NCI-H1105 treated with DMSO at 0.1 percent for 48 hours (cell line): ENCODE measurements around the gene PTPRT.

Experiments
- DNase-seq: peaks from one replicate; lab custom pipeline; 2025; lab: John Stamatoyannopoulos, UW

PTPRT gene

DNA sequence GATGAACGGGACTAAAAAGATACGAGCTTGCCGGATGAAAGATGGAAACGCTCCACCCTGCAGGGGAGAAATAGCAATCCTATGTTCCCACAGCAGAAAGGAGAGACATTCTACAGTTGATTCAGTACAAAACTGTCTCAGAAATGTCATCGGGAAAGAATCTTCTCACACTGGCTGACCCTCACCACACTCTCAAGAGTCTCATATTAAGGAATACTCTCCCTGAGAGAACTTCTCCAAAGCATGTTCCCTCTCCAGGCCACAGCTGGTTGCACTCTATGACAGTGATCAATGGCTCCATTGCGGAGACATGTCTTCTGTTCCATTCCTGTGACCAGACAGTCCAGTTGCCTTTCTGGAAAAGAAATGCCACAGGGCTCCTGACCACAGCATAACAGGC lies 813.6 kb downstream of the PTPRT start:
- no peak for DNase-seq

DNA sequence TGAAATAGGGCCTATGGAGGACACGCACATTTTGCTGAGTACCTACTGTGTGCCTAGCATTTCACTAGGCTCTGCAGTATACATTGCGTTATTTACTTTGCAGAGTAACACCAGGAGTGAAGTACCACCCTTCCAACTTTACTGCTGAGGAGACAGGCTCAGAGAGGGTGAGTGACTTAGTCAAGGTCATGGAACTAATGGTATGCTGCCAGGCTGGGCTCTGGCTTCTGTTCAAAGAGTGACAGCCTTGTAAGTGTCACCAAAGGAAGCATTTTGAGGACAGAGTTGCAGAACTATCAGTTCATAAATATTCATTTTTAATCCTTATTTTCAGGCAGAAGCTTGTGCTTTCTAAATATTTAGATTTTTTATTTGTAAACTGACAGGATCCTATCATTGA lies 816.7 kb downstream of the PTPRT start:
- no peak for DNase-seq

DNA sequence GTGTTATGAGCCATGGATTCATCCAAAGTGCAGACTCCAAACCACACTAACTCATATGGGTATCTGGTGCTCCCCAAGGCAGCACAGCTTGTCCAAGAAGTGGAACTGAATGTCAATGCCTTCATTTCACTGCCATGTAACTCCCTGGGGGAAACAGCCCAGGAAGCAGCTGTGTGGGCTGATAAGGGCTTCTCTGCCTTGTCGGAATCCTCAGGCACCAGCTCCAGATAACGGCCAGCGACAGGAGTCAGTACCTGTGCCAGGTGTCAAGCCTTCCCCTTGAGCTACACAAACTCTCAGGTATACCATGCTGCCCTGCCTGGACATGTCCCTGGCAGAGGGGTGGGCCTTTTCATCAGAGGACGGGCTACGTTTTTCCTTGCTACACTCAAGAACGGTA lies 819.6 kb downstream of the PTPRT start:
- peak; percentile 18 for DNase-seq

DNA sequence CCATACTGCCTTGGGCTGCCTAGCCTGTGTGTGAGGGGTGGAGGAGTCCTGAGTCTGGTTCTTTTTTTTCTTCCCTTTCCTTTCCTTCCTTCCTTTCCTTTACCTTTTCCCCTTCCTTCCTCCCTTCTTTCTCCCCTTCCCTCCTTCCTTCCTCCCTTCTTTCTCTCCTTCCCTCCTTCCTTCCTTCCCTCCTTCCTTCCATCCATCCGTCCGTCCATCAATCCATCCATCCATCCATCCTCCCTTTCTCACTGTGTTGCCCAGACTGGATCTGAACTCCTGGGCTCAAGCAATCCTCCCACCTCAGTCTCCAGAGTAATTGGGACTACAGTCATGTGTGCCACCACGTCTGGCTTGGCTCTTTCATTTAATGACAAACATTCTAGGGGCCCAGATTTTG lies 820.8 kb downstream of the PTPRT start:
- no peak for DNase-seq

DNA sequence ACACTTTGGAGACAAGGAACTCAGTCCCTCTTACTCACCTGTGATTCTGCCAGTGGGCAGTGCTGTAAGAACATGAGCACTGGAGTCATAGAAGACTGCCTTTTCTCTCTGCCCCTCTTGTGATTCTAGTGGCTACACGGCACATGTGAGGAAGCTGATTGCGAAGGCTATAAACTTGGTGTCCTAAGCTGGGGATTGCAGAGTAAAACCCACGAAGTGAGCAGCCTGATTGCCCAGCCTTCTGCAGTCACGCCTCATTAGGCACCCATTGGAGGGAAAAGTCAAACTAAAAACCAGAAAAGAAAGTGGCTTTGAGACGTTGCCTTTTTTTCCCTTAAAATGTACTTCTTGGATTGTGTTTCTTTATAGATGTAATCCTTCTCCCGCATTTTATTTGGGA lies 823.1 kb downstream of the PTPRT start:
- DNase-seq = peak; percentile 55

DNA sequence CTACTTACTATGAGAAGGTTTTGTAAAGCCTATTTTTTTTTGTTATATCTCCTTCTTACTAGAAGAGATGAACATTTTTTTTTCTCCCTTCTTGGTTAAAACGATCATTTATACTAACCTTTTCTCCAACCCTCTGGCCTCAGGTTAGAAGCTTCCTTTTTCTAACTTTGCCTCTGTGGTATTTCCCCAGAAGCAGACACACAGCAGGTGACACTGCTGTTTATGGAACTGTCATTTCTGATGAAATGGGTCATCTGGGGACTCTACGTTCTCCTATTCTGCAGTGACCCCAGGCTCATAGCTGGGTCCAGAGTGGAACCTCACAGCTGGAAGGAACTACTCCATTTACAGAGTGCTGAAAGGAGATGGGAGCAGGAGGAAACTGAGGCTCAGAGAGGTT lies 825.3 kb downstream of the PTPRT start:
- DNase-seq = no peak

DNA sequence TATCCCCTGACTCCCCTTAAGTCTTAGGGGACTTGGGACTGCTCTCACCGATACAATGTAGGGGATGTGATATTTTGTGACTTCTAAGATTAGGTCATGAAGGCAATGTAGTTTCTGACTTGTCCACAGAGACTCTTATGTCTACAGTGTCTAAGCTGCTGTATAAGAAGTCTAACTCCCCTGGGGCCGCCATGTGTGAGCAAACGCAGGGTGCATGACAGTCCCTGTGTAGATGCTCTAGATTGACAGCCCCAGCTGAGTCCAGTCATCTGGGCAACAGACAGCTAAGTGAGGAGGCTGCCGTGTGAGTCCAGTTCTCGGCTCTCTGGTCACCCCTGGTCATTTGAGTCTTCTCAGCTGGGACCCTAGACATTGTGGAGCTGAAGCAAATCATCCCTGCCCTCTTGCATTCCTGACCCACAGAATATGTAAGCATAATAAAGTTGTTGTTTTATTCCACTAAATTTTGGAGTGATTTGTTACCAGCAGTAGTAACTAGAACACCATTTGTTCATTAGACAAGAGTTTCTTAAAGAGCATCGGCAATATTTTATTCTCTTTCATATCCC lies 828.2 kb downstream of the PTPRT start:
- DNase-seq = no peak

DNA sequence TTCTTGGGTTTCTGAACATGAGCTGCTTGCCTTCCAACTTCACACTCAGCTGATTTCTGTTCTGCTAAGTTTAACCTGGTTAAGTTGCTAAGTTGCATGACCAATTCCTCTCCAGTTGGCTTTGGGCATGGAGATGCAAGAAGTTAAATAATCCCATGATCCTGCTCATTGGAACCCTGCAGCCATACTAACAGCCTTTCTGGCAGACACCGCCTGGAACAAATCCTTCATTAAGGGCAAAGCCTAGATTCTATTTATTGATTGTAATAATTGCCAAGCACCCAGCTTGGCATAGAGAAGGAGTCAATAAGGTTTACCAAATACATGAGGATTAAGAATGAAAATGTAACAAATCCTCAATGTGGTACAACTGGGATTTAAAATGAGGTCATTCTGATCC lies 829.1 kb downstream of the PTPRT start:
- DNase-seq = no peak

DNA sequence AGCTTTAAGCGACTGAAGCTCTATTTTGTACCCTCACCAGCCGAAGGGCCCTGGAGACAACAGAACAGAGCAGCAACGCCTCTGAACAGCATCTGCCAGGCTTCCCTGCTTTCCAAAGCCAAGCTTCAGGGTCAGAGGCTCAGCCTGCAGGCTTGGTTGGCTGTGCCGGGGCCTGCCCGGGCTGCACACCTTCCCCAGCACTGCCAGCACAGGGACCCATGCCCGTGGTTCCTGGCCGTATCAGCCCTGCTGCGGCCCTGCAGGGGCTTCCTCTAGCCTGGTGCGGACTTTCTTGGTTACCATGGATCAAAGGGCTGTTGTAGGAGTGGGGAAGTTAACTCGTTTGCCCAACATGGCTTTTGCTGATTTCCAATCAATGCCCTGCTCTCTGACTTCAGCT lies 830.1 kb downstream of the PTPRT start:
- DNase-seq = no peak

DNA sequence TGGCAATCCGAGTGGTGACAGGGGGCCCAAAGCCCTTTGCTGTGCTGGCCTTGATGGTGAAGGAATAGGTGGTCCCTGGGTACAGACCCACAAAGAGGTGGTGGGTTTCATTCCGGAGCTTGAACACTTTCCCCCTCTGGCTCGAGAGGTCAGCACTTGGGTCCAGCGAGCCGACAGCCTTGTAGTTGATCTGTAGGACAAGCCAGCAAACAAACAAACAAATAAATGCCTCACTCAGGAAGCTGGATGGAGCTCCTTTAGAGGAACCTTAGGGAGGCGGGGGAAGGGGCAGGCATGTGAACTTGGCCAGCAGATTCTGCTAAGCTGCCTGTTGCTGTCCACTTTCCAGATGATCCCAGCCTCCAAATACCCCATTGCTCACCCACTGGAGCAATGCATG lies 837.6 kb downstream of the PTPRT start:
- DNase-seq = no peak

DNA sequence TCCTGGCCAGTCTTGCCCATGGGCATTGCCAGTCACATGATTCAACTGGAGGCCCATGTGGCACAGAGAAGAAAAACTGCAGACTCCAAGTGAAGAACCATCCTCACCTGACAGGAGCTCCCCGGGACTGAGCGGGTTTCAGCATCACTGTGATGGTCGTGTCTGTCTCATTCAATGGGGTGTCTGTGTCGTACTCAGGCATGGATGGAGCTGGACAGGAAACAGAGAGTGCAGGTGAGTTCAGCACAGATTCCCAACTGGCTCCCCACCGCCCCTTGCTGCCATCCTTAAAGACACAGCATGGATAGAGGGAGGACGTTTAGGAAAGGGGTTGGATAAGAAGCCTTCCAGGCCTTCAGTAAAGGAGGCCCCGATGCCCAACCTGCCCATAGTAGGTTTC lies 839.2 kb downstream of the PTPRT start:
- no peak for DNase-seq

DNA sequence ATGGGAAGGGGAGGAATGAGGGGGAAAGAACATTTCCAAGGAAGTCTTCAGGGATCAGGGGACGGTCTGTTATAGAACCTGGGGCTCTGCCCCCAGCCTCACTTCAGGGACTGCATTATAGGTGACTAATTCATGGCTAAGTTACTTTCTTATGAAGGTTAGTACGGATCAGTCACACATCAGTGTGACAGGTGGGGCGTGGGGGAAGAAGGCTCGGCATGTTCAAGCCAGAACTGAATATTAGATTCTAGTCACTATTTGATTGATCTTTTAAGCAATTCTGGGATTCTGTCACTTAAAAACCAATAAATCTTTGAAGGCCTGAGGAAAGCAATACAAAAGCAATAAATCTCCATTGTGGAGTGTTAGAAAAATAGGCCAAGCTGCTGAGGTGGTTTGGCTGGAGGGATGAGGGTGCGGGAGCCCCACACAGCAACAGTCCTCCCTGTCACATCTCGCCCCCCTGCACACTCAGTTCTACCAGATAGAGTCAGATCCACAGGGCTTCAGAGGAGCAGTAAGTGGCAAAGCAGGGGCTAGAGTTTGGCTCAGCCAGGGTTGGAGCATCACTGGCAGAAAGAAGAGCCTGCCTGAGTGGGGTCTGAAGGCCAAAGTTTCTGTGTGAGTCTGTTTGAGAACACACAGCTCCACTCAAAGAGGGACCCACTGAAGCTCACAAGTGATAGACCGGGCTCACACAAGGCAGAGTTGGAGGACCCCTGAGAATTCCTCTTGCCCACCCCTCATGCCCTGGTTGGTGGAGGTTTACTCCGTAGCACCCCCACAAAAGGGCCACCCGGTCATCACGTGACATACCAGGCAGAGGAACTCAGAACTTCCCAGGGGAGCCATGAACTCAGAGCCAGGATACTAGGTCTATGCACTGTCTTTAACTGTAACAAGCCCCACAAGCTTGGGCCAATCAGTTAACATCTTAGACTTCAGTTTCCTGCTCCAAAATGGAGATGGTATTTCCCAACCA lies 843.2 kb downstream of the PTPRT start:
- DNase-seq = no peak

DNA sequence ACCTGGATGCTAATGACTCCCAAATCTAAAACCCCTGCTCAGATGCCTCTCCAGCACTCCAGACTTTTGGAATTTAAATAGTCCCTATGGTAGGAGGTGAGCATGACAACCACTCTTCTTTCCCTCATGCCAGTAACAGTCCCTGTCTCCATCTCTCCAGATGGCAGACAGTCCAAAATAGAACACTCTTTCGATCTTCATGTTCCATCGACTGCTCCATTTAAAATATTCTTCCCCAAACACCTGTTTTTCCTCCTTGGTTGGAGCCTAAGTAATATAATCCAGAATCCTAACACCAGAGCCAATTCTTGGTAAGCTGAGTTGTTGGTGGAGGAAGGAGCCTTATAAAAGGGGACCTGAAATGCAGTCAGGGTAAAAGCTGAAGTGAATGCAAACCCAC lies 848.1 kb downstream of the PTPRT start:
- DNase-seq = no peak

DNA sequence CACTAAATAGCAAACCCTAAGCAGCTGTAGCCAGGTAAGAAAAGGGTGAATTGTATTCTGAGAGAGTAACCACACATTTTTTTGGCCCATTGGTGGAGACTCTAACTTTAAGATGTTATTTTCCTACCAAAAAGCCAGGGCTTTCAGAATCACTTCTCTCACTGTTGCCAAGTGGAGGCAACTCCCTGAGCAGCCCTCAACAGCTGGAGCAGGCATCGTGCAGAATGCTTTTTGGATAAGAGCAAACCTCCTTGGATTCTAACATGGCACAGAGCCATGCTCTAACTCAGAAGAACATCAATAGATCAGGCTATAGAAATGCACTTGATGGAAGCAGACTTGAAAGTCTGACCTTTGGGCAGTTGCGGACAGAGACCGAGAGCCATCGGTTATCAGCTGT lies 849.3 kb downstream of the PTPRT start:
- DNase-seq = no peak

DNA sequence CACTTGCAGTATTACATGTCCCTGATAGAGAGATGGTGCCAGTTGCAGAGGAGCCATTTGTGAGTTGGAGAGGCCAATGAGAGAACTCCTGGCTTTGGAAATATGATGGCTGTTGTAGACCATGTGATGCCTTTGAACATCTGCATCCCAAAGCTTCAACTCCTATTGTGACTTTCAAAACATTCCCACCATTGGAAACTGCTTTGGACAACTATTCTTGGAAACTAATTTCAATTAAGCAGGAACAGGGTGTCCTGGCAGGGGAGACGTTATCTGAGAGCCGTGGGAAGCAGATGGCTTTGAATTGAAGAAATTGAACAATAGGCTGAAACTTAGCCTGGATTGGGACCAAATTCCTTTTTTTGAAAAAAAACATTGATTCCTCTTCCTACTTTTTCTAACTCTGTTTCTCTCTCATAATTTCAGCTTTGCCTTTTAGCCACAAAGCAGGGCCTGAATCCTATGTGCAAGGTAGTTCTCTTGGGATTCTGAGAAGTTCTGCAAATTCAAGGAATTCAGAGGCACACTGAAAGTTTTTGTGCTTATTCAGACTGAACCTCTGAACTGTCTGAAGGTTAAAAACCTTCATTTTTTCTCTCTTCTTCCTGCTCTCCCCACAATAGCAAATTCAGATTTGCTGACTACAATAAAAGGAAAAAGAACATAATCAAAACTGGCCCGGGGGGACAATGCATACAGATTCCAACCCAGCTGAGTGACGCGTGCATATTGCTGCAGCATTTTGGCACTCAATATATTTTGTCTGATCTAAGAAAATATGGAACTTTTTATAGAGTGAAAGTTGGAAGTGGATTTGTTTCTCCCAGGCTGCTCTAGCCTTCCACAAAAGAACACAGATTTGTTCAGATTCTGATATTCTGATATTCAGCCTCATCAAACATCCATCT lies 851.2 kb downstream of the PTPRT start:
- DNase-seq = no peak

DNA sequence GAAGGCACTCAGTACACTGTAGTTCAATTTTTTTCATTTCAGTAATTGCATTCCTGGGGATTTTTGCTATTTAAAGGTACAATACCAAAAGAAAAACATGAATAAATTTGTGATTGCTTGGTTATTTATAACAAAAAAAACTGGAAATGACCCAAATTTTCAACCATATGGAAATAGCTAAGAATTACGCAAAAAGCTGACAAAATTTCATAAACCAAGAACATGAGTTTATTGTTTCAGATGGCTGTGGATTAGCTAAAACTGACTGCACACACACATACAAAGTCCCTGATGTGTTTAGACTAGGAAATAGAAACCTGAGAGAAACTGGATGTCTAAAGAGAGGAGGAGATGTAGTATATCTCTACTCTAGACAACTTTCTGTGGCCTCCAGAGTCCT lies 853.1 kb downstream of the PTPRT start:
- DNase-seq = no peak

DNA sequence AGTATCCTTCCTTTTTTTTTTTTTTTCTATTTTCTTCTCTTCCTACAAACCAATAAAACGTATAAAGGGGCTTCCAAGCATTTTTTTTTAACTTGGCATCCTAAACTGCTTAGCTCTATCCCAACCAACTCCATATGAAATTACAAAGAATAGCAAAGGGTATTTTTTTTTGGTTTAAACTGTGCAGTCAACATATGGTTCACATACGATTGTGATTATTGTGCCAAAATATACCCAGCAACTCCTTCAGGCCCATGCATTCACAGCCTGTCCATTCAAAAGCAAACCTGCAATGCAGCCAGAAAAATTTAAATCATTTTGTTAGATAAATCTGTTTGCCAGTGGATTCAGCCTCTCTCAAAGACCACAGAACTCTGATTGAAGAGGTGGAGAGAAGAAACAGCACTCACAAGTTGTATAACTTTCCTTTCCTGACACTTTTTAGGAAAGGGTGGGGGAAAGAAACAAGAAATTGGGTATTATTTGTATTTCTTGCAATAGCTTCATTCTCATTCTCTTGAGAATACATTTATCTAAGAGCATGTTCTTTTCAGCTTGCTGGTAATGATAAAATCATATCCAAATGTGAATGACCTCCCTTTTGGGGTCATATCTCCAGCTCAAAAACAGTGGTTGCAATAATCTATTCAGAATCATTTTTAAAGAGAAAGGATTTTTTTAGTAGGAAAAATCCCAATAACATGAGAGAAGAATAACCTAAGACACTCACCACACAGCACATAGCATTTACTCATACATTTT lies 870.3 kb downstream of the PTPRT start:
- DNase-seq = no peak

DNA sequence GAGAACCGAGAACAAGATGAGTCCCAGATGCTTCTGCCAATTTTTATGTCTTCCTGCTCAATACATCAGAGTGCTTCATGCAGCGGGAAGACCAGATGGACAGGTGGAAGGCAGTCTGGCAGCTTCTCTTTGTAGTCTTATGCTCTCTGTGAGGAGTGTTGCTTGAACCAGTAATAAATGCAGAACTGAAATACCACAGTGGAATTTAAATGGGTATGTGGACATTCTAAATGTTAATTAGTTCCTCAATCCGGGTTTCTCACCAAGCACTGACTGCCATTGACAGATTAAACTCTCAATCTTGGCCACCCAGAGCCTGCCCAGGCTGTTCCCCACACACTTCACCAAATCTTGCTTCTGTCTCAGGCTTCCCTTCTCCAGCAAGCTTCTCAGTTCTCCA lies 876.0 kb downstream of the PTPRT start:
- DNase-seq = no peak

DNA sequence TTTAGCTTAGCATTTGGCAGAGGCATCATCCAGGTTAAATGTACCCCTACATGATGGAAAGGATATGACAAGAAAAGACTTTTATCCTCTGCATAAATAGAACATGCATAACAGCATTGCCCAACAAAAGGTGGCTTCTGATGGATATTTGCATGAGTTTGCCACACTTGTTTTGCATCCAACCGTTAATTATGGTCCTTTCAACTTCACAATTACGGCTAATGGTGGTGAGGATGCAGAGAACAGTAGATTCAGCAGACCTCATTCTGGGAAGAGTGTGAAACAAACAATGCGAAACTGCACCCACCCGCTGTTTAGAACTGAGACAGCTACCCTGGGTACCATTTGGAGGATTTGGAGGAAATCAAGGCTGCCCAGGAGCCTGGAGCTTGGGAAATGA lies 880.7 kb downstream of the PTPRT start:
- peak; percentile 98 for DNase-seq

DNA sequence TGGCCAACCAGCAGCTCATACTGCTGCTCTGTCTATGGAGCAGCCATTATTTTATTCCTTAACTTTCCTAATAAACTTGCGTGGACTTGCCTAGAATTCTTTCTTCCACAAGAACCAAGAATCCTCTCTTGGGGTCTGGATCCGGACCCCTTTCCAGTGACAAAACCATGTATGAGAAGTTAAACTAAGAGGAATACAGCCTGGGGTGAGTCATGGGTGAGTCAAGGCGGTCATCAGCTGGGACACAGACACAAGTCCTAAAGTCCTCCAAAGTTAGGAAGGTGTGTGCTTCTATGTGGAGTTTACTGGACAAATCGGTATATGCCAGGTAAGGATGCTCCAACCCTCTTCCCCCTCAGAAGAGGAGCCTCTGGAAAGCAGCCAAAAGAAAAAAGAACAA lies 881.5 kb downstream of the PTPRT start:
- no peak for DNase-seq

DNA sequence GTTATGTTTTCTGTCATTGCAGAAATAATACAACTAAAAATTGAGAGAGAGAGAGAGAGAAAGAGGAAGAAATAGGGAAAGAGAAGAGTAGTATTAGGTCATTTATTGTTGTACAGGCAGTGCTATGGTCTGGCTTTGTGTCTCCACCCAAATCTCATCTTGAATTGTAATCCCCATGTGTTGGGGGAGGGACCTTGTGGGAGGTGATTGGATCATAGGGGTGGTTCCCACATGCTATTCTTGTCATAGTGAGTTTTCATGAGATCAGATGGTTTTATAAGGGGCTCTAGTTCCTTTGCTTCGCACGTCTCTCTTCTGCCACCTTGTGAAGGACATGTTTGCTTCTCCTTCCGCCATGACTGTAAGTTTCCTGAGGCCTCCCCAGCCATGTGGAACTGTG lies 894.1 kb downstream of the PTPRT start:
- DNase-seq = no peak

DNA sequence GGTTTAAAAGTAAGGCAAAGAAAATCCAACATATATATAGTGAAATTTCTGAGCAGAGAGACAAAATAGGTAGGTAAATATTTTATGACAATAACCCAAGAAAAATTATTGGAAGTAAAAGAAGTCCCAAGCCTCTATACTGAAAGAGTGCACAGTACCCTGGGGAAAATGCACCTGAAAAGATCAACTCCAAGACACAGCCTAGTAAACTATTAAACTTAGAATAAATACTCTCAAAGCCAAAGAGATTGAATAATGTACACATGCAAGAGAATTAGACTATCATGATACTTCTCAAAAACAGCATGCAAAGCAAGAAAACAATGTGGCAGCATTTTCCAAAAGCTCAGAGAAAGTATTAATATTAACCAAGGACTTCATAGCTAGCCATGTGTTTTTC lies 894.7 kb downstream of the PTPRT start:
- DNase-seq = no peak
